Ishikawa (cell line): Measurements from ENCODE around the gene DUSP7.

Experiments
- CEBPB ChIP-seq: IDR thresholded peaks from 2 replicates; pipeline ENCODE4 v1.6.1; 2012
- CREB1 ChIP-seq: IDR thresholded peaks from 2 replicates; pipeline ENCODE4 v1.6.1; 2012; ENCODE audit warnings: low read depth
- EGR1 ChIP-seq: IDR thresholded peaks from 2 replicates; pipeline ENCODE4 v1.6.1; 2012
- EP300 ChIP-seq: IDR thresholded peaks from 2 replicates; pipeline ENCODE4 v1.6.1; 2012; ENCODE audit warnings: borderline replicate concordance
- FOXM1 ChIP-seq: IDR thresholded peaks from 2 replicates; pipeline ENCODE4 v1.6.1; 2012; ENCODE audit warnings: low read depth, borderline replicate concordance
- NFIC ChIP-seq: IDR thresholded peaks from 2 replicates; pipeline ENCODE4 v1.6.1; 2012
- RAD21 ChIP-seq: IDR thresholded peaks from 2 replicates; pipeline ENCODE4 v1.6.1; 2012; ENCODE audit warnings: low read depth
- TAF1 ChIP-seq: IDR thresholded peaks from 2 replicates; pipeline ENCODE4 v1.6.1; 2012; ENCODE audit warnings: low read depth, mild to moderate bottlenecking
- TCF12 ChIP-seq: IDR thresholded peaks from 2 replicates; pipeline ENCODE4 v1.6.1; 2012; ENCODE audit warnings: low read depth
- TF ChIP-seq, protein P1 (sequence below): IDR thresholded peaks from 2 replicates; pipeline ENCODE4 v1.6.1; 2012
- TF ChIP-seq, protein P2 (sequence below): IDR thresholded peaks from 2 replicates; pipeline ENCODE4 v1.6.1; 2012; ENCODE audit warnings: low read depth, mild to moderate bottlenecking

DNA sequence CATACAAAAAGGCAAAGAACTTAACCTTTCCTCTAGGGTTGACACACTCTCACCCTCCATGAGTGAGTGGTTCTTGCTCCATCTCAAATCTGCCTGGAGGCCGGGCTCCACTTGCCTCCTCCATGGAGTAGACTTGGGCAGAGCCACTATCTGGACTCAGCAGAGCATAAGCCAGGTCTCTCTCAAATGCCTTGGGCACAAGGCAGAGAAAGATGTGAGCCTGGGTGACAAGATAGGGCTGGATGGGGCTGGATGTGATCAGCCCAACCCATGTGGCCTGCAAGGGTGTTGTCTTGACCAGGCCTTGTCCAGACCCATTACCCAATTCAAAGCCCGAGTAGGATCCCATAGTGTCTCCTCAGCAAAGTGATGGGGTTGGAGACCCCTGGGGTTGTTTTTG, 56.5 kb downstream of the DUSP7 start:
- TF ChIP-seq TAF1 (no peak), EP300 (no peak), CREB1 (no peak), TCF12 (no peak), CEBPB (no peak), FOXM1 (no peak), NFIC (no peak), EGR1 (no peak), RAD21 (no peak)
- TF ChIP-seq, protein P1, sequence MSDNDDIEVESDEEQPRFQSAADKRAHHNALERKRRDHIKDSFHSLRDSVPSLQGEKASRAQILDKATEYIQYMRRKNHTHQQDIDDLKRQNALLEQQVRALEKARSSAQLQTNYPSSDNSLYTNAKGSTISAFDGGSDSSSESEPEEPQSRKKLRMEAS, result no peak
- TF ChIP-seq, protein P2, sequence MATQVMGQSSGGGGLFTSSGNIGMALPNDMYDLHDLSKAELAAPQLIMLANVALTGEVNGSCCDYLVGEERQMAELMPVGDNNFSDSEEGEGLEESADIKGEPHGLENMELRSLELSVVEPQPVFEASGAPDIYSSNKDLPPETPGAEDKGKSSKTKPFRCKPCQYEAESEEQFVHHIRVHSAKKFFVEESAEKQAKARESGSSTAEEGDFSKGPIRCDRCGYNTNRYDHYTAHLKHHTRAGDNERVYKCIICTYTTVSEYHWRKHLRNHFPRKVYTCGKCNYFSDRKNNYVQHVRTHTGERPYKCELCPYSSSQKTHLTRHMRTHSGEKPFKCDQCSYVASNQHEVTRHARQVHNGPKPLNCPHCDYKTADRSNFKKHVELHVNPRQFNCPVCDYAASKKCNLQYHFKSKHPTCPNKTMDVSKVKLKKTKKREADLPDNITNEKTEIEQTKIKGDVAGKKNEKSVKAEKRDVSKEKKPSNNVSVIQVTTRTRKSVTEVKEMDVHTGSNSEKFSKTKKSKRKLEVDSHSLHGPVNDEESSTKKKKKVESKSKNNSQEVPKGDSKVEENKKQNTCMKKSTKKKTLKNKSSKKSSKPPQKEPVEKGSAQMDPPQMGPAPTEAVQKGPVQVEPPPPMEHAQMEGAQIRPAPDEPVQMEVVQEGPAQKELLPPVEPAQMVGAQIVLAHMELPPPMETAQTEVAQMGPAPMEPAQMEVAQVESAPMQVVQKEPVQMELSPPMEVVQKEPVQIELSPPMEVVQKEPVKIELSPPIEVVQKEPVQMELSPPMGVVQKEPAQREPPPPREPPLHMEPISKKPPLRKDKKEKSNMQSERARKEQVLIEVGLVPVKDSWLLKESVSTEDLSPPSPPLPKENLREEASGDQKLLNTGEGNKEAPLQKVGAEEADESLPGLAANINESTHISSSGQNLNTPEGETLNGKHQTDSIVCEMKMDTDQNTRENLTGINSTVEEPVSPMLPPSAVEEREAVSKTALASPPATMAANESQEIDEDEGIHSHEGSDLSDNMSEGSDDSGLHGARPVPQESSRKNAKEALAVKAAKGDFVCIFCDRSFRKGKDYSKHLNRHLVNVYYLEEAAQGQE, result no peak
